ENCODE data around the gene GRID2. TPM values are rescaled to one million over a fixed set of nuclear protein-coding genes. Genes with fewer than 3 reads are reported as not detected.

GRID2 gene
- total RNA-seq, 1 donor, result not detected

GRCh38 chr4:93502991-93503390, 1199.2 kb downstream of the GRID2 start:
- Histone ChIP-seq H3K4me2 (ENCODE audit: insufficient read depth, low read length) (no peak overlapping the region), H3K36me3 (ENCODE audit: insufficient read depth, low read length) (no peaks in the 10 kb centered on the region), H3K9me3 (ENCODE audit: low read depth, low read length) (peaks cover 4% of the 10 kb centered on the region), H3K27ac (ENCODE audit: low read depth, low read length) (no peak overlapping the region), H3K4me1 (ENCODE audit: insufficient read depth, low read length) (no peaks in the 10 kb centered on the region), H3K79me2 (ENCODE audit: insufficient read depth, low read length) (no peaks in the 10 kb centered on the region), H4K20me1 (ENCODE audit: insufficient read depth, low read length) (no peaks in the 10 kb centered on the region), H3K4me3 (ENCODE audit: insufficient read depth, low read length) (no peak overlapping the region), H3K27me3 (ENCODE audit: insufficient read depth, low read length) (no peaks in the 10 kb centered on the region), H2AFZ (ENCODE audit: low read length) (no peak overlapping the region)
- no peak for TF ChIP-seq CTCF (IDR thresholded peaks at IDR 0.05; ENCODE audit: extremely low read depth, low read depth, low read length)
- DNase-seq (ENCODE audit: insufficient read length, low spot score, missing footprints), result no peak

GRCh38 chr4:93513851-93514250, 1210.1 kb downstream of the GRID2 start:
- H3K9me3 ChIP-seq (ENCODE audit: low read depth, low read length), result no peaks in the 10 kb centered on the region
- DNase-seq (ENCODE audit: insufficient read length, low spot score, missing footprints), result no peak
- no peaks in the 10 kb centered on the region for H3K27me3 ChIP-seq (ENCODE audit: insufficient read depth, low read length)
- no peak overlapping the region for H3K4me3 ChIP-seq (ENCODE audit: insufficient read depth, low read length)
- H3K4me2 ChIP-seq (ENCODE audit: insufficient read depth, low read length), result no peak overlapping the region
- no peak overlapping the region for H2AFZ ChIP-seq (ENCODE audit: low read length)
- no peak overlapping the region for H3K27ac ChIP-seq (ENCODE audit: low read depth, low read length)
- no peaks in the 10 kb centered on the region for H3K4me1 ChIP-seq (ENCODE audit: insufficient read depth, low read length)
- H3K36me3 ChIP-seq (ENCODE audit: insufficient read depth, low read length), result no peaks in the 10 kb centered on the region
- no peak for TF ChIP-seq CTCF (IDR thresholded peaks at IDR 0.05; ENCODE audit: extremely low read depth, low read depth, low read length)
- no peaks in the 10 kb centered on the region for H3K79me2 ChIP-seq (ENCODE audit: insufficient read depth, low read length)
- no peaks in the 10 kb centered on the region for H4K20me1 ChIP-seq (ENCODE audit: insufficient read depth, low read length)

- no peaks in the 10 kb centered on the region for H4K20me1 ChIP-seq (ENCODE audit: insufficient read depth, low read length)
- TF ChIP-seq CTCF (IDR thresholded peaks at IDR 0.05; ENCODE audit: extremely low read depth, low read depth, low read length), result no peak
- no peaks in the 10 kb centered on the region for H3K9me3 ChIP-seq (ENCODE audit: low read depth, low read length)
- DNase-seq (ENCODE audit: insufficient read length, low spot score, missing footprints), result no peak
- no peaks in the 10 kb centered on the region for H3K79me2 ChIP-seq (ENCODE audit: insufficient read depth, low read length)
- no peaks in the 10 kb centered on the region for H3K36me3 ChIP-seq (ENCODE audit: insufficient read depth, low read length)
- H3K27ac ChIP-seq (ENCODE audit: low read depth, low read length), result no peak overlapping the region
- H3K4me3 ChIP-seq (ENCODE audit: insufficient read depth, low read length), result no peak overlapping the region
- H3K27me3 ChIP-seq (ENCODE audit: insufficient read depth, low read length), result no peaks in the 10 kb centered on the region
- no peak overlapping the region for H2AFZ ChIP-seq (ENCODE audit: low read length)
- no peak overlapping the region for H3K4me2 ChIP-seq (ENCODE audit: insufficient read depth, low read length)
- no peaks in the 10 kb centered on the region for H3K4me1 ChIP-seq (ENCODE audit: insufficient read depth, low read length)
Observed at GRCh38 chr4:93515208-93515607, 1211.4 kb downstream of the GRID2 start.

- Histone ChIP-seq H3K27me3 (ENCODE audit: insufficient read depth, low read length) (no peaks in the 10 kb centered on the region), H3K79me2 (ENCODE audit: insufficient read depth, low read length) (no peaks in the 10 kb centered on the region), H3K4me1 (ENCODE audit: insufficient read depth, low read length) (no peaks in the 10 kb centered on the region), H3K4me3 (ENCODE audit: insufficient read depth, low read length) (no peak overlapping the region), H3K27ac (ENCODE audit: low read depth, low read length) (no peak overlapping the region), H3K4me2 (ENCODE audit: insufficient read depth, low read length) (no peak overlapping the region), H3K9me3 (ENCODE audit: low read depth, low read length) (peaks cover 2% of the 10 kb centered on the region), H3K36me3 (ENCODE audit: insufficient read depth, low read length) (no peaks in the 10 kb centered on the region), H4K20me1 (ENCODE audit: insufficient read depth, low read length) (no peaks in the 10 kb centered on the region), H2AFZ (ENCODE audit: low read length) (no peak overlapping the region)
- TF ChIP-seq CTCF (IDR thresholded peaks at IDR 0.05; ENCODE audit: extremely low read depth, low read depth, low read length), result no peak
- DNase-seq (ENCODE audit: insufficient read length, low spot score, missing footprints), result no peak
Observed at GRCh38 chr4:93529692-93530372, 1226.1 kb downstream of the GRID2 start.
